ENCODE results near the gene LPP. TPM values are rescaled to one million over a fixed set of nuclear protein-coding genes. Genes with fewer than 3 reads are reported as not detected.

LPP gene
- total RNA-seq, 4 donors from 2014 or later = 207 to 592 (median 406) TPM

- in situ Hi-C loops (cut with MboI; ENCODE audit: low pct_ligation_motif_present in 1 of 4, low pct_unique_long_range_greater_than_20kb in 1 of 4, low sequenced_read_pairs in 3 of 4) = no loop called here
- no peak for TF ChIP-seq CTCF (IDR thresholded peaks at IDR 0.05)
- DNase-seq = no peak
- Histone ChIP-seq H3K9me3 (no peaks in the 10 kb centered on the region), H3K4me1 (peaks cover 0 to 12% (median 0%) of the 10 kb centered on the region in 4 donors), H3K36me3 (peaks cover 0 to 7% (median 0%) of the 10 kb centered on the region in 4 donors), H3K27ac (no peak overlapping the region), H3K27me3 (no peaks in the 10 kb centered on the region), H3K4me3 (no peak overlapping the region)
- intact Hi-C loops (cut with DNase I; ENCODE audit: low total_unique reads) = no loop called here
- 75 to 85% methylated on average over 1 of the region's 1 CpG for WGBS, 2 donors (ENCODE audit: low coverage in 1 of 2)
Observed at GRCh38 chr3:188706176-188706575, 552.2 kb downstream of the LPP start.

DNA sequence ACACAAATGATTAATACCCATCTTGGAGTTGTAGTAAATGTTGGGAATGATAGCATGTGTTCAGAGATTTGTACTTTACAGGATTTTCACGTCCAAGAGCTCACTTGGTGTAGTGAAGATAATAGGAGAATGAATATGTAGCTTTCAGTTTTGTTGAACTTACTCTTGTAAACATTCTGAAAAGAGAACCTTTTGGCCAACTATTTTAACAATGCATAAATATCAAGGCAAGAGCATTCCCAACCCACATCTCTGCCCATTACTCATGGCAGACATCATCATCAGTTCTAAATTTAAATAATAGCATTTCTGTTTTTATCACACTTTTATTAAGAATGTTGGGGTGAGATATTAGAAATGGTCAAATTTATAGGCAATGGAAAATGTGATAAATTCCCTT is 552.6 kb downstream of the LPP start:
- DNase-seq = no peak
- no peak overlapping the region for H3K27ac ChIP-seq
- no peaks in the 10 kb centered on the region for H3K27me3 ChIP-seq
- intact Hi-C loops (cut with DNase I; ENCODE audit: low total_unique reads) = no loop called here
- in situ Hi-C loops (cut with MboI; ENCODE audit: low pct_ligation_motif_present in 1 of 4, low pct_unique_long_range_greater_than_20kb in 1 of 4, low sequenced_read_pairs in 3 of 4) = no loop called here
- peaks cover 0 to 7% (median 0%) of the 10 kb centered on the region in 4 donors for H3K36me3 ChIP-seq
- no peaks in the 10 kb centered on the region for H3K9me3 ChIP-seq
- WGBS, 2 donors (ENCODE audit: low coverage in 1 of 2) = 56 to 73% methylated on average over 1 of the region's 1 CpG
- TF ChIP-seq POLR2A (IDR thresholded peaks at IDR 0.05) = no peak
- no peak for TF ChIP-seq EP300 (IDR thresholded peaks at IDR 0.05; ENCODE audit: low read depth)
- no peak for TF ChIP-seq POLR2AphosphoS5 (IDR thresholded peaks at IDR 0.05)
- no peak for TF ChIP-seq CTCF (IDR thresholded peaks at IDR 0.05)
- H3K4me3 ChIP-seq = no peak overlapping the region
- H3K4me1 ChIP-seq = peaks cover 0 to 16% (median 2%) of the 10 kb centered on the region in 4 donors

DNA sequence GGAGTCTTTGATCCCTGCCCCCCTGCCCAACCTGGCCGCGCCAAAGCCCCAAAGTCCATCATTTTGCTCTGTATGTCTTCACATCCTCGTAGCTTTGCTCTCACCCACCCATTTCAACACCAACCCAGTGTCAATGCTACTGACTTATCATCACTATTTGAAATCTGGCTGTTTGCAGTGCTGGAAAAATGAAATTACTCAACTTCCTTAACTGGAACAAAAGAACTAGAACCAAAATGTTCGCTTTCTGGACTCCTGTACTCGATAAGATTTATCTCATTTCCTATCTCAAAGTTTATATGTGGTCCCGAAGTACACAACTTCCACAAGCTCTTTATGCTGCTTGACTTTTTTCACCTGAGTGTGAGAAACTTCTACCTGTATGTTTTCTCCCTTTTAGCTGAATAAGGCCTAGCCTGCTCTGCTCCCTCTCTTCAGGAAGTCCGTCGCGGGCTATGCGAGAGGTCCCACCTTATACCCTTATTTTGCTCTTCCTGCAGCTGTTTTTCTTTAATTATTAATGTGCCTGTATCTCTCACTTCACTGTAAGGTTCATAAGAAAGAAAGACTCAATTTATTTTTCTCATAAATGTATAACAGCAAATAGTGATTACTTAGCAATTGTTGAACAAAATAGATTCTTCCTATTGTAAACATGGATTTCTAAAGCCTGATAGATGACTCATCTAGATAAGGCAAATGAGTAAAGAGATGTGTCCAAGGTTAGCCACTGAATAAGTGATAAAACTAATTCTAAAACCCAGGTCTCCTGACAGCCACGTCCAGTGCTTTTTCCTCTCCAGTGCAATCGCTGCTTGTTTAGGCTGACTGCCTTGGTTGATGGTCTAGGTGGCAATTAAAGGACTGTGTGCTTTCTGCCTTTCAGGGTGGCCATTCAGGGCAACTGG is 553.7 kb downstream of the LPP start:
- peaks cover 0 to 7% (median 0%) of the 10 kb centered on the region in 4 donors for H3K36me3 ChIP-seq
- in situ Hi-C loops (cut with MboI; ENCODE audit: low pct_ligation_motif_present in 1 of 4, low pct_unique_long_range_greater_than_20kb in 1 of 4, low sequenced_read_pairs in 3 of 4) = no loop called here
- TF ChIP-seq POLR2AphosphoS5 (IDR thresholded peaks at IDR 0.05) = no peak
- TF ChIP-seq CTCF (IDR thresholded peaks at IDR 0.05) = no peak
- TF ChIP-seq EP300 (IDR thresholded peaks at IDR 0.05; ENCODE audit: low read depth) = no peak
- no peak for TF ChIP-seq POLR2A (IDR thresholded peaks at IDR 0.05)
- no peak overlapping the region for H3K4me3 ChIP-seq
- H3K9me3 ChIP-seq = no peaks in the 10 kb centered on the region
- intact Hi-C loops (cut with DNase I; ENCODE audit: low total_unique reads) = no loop called here
- no peaks in the 10 kb centered on the region for H3K27me3 ChIP-seq
- H3K4me1 ChIP-seq = peaks cover 6 to 26% (median 11%) of the 10 kb centered on the region in 4 donors
- WGBS, 2 donors (ENCODE audit: low coverage in 1 of 2) = 81 to 90% methylated on average over 8 to 12 of the region's 12 CpGs
- no peak for DNase-seq
- H3K27ac ChIP-seq = no peak overlapping the region

- in situ Hi-C loops (cut with MboI; ENCODE audit: low pct_ligation_motif_present in 1 of 4, low pct_unique_long_range_greater_than_20kb in 1 of 4, low sequenced_read_pairs in 3 of 4) (no loop called here), intact Hi-C loops (cut with DNase I; ENCODE audit: low total_unique reads) (no loop called here)
- TF ChIP-seq EP300 (IDR thresholded peaks at IDR 0.05; ENCODE audit: low read depth) (no peak), POLR2A (IDR thresholded peaks at IDR 0.05) (no peak), POLR2AphosphoS5 (IDR thresholded peaks at IDR 0.05) (no peak)
- peaks cover 0 to 7% (median 0%) of the 10 kb centered on the region in 4 donors for H3K36me3 ChIP-seq
- DNase-seq = no peak
- WGBS, 2 donors (ENCODE audit: low coverage in 1 of 2) = 57 to 72% methylated on average over 3 of the region's 3 CpGs
- no peaks in the 10 kb centered on the region for H3K27me3 ChIP-seq
- H3K4me3 ChIP-seq = no peak overlapping the region
- peaks cover 6 to 16% (median 12%) of the 10 kb centered on the region in 4 donors for H3K4me1 ChIP-seq
- H3K9me3 ChIP-seq = no peaks in the 10 kb centered on the region
- H3K27ac ChIP-seq = peak overlapping the region; percentile 45 to 68 (median 57)
Observed at GRCh38 chr3:188711881-188712247, 557.9 kb downstream of the LPP start.
